Breast epithelium (tissue), 3 donors: ENCODE measurements around the gene PRG2.

ENCODE experiments used
- POLR2AphosphoS5 ChIP-seq, 3 donors: sonication (generic); formaldehyde crosslinking; IDR thresholded peaks; one replicate each; pipeline ENCODE4 v1.6.1; 2017; ENCODE audit warnings: antibody characterized with exemption in 3 of 3
- TF ChIP-seq, protein P1 (sequence below), 3 donors: fragments of 450-650 bp; IDR thresholded peaks; one replicate each; pipeline ENCODE4 v1.5.1; 2016 to 2017; ENCODE audit warnings: antibody characterized with exemption in 3 of 3, mild to moderate bottlenecking in 3 of 3, moderate library complexity in 3 of 3

DNA sequence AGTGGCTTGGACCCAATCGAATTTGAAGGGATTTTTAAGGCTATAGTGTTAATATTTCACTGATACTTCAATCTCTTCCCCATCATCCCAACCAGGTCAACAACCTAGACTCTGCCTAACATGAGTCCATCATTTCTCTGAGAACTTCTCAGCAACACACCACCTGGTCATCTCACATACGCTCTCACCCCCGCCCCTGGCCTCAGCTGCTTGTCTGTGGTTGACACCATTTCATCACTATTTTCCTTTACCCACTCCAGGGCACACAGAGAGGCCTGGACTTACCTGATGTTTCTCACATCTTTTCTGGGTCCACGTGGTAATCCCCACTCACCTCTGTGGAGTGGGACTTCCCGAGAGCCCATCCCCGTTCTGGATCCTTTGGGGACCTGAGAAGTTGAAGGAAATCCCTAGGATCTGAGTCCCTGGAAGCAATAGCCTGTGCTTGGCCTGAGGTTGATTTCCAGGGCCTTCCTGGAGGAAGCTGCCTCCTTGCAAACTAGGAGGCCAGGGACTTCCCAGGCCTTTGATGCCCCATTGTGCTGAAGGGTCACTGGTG, 49.1 kb downstream of the PRG2 start:
- TF ChIP-seq, protein P1, sequence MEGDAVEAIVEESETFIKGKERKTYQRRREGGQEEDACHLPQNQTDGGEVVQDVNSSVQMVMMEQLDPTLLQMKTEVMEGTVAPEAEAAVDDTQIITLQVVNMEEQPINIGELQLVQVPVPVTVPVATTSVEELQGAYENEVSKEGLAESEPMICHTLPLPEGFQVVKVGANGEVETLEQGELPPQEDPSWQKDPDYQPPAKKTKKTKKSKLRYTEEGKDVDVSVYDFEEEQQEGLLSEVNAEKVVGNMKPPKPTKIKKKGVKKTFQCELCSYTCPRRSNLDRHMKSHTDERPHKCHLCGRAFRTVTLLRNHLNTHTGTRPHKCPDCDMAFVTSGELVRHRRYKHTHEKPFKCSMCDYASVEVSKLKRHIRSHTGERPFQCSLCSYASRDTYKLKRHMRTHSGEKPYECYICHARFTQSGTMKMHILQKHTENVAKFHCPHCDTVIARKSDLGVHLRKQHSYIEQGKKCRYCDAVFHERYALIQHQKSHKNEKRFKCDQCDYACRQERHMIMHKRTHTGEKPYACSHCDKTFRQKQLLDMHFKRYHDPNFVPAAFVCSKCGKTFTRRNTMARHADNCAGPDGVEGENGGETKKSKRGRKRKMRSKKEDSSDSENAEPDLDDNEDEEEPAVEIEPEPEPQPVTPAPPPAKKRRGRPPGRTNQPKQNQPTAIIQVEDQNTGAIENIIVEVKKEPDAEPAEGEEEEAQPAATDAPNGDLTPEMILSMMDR (IDR thresholded peaks at IDR 0.05): no peak
- no peak for TF ChIP-seq POLR2AphosphoS5 (IDR thresholded peaks at IDR 0.05)
